ACC112 (cell line): ENCODE measurements around the gene SH3BP2.

ENCODE experiments used
- H2AFZ ChIP-seq: fragments of 200-600 bp; sonication (generic); one replicate; pipeline ENCODE4 v1.6.0; 2017; ENCODE audit warnings: antibody characterized with exemption, low read length; ENCODE audit not compliant: unreplicated experiment
- H3K27ac ChIP-seq: fragments of 200-600 bp; sonication (generic); 2 replicates; pipeline ENCODE4 v1.5.1; 2014; ENCODE audit warnings: low read depth, mild to moderate bottlenecking, antibody characterized with exemption, low read length, moderate library complexity
- H3K27me3 ChIP-seq: fragments of 200-600 bp; sonication (generic); 2 replicates; pipeline ENCODE4 v1.6.1; 2014; ENCODE audit warnings: mild to moderate bottlenecking, antibody characterized with exemption, low read length, moderate library complexity, mixed read lengths; ENCODE audit not compliant: insufficient read depth
- H3K36me3 ChIP-seq: fragments of 200-600 bp; sonication (generic); 2 replicates; pipeline ENCODE4 v1.6.1; 2016; ENCODE audit warnings: mild to moderate bottlenecking, antibody characterized with exemption, low read length, moderate library complexity, mixed read lengths; ENCODE audit not compliant: insufficient read depth
- H3K4me1 ChIP-seq: fragments of 200-600 bp; sonication (generic); one replicate; pipeline ENCODE4 v1.6.1; 2016; ENCODE audit warnings: low read length, mixed read lengths; ENCODE audit not compliant: insufficient read depth, unreplicated experiment, control insufficient read depth
- H3K4me3 ChIP-seq: fragments of 200-600 bp; sonication (generic); 2 replicates; pipeline ENCODE4 v1.5.1; 2014; ENCODE audit warnings: mild to moderate bottlenecking, low read depth, low read length
- H3K79me2 ChIP-seq: fragments of 200-600 bp; sonication (generic); one replicate; pipeline ENCODE4 v1.6.0; 2016; ENCODE audit warnings: low read length; ENCODE audit not compliant: control insufficient read depth, unreplicated experiment, insufficient read depth

Gene SH3BP2

GRCh38 chr4:2843263-2843940 lies 50.5 kb downstream of the SH3BP2 start, which contains the start of gene ADD1:
Gene ADD1, plus strand, starts transcription at chr4:2843844. Its CDS starts 32,072 bp downstream, at chr4:2875916.
- Histone ChIP-seq H3K79me2 (peaks cover 47% of the 10 kb centered on the region), H3K27ac (peak within 1 kb of the TSS; percentile 35), H3K4me1 (peaks cover 19% of the 10 kb centered on the region), H3K4me3 (peak within 1 kb of the TSS; percentile 97), H3K36me3 (peaks cover 11% of the 10 kb centered on the region; the same call in 1 of the 2 replicates), H2AFZ (peak within 1 kb of the TSS; percentile 88), H3K27me3 (no peaks in the 10 kb centered on the region)

GRCh38 chr4:2843941-2844584 lies 51.2 kb downstream of the SH3BP2 start:
- Histone ChIP-seq H3K4me1 (peaks cover 19% of the 10 kb centered on the region), H3K27ac (peak overlapping the region; percentile 35), H3K36me3 (peaks cover 11% of the 10 kb centered on the region; the same call in 1 of the 2 replicates), H2AFZ (peak overlapping the region; percentile 66), H3K4me3 (peak overlapping the region; percentile 97), H3K79me2 (peaks cover 53% of the 10 kb centered on the region), H3K27me3 (no peaks in the 10 kb centered on the region)

DNA sequence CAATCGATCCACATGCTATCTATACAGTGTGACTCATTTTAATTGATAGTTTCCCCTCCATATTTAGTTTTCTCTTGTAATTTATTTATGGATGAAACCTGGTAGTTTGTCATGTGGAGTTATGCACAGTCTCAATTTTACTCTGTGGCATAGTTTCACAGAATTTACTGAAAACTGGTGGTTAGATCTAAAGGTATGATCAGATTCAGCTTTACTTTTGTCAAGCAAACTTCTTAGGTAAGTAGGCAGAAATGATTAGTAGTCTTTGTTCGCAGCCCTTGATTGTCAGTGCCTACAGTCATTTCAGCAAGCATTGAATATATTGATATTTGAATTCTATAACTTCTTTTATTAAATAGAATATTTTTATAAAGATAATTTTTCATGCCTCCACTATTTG lies 53.3 kb downstream of the SH3BP2 start:
- Histone ChIP-seq H3K36me3 (no peaks in the 10 kb centered on the region), H3K27ac (no peak overlapping the region), H3K79me2 (peaks cover 71% of the 10 kb centered on the region), H3K4me1 (peaks cover 26% of the 10 kb centered on the region), H3K27me3 (no peaks in the 10 kb centered on the region), H2AFZ (no peak overlapping the region), H3K4me3 (peak overlapping the region; percentile 97; the same call in 1 of the 2 replicates)

GRCh38 chr4:2847302-2847871 lies 54.5 kb downstream of the SH3BP2 start:
- Histone ChIP-seq H3K27ac (no peak overlapping the region), H3K36me3 (no peaks in the 10 kb centered on the region), H3K4me1 (peaks cover 32% of the 10 kb centered on the region), H3K79me2 (peaks cover 78% of the 10 kb centered on the region), H3K27me3 (no peaks in the 10 kb centered on the region), H2AFZ (no peak overlapping the region), H3K4me3 (no peak overlapping the region)

- no peak overlapping the region for H2AFZ ChIP-seq
- H3K27me3 ChIP-seq, result no peaks in the 10 kb centered on the region
- H3K27ac ChIP-seq, result no peak overlapping the region
- H3K79me2 ChIP-seq, result peaks cover 86% of the 10 kb centered on the region
- peaks cover 34% of the 10 kb centered on the region for H3K4me1 ChIP-seq
- H3K36me3 ChIP-seq, result no peaks in the 10 kb centered on the region
- H3K4me3 ChIP-seq, result no peak overlapping the region
Measured at GRCh38 chr4:2848449-2848848, 55.6 kb downstream of the SH3BP2 start.

DNA sequence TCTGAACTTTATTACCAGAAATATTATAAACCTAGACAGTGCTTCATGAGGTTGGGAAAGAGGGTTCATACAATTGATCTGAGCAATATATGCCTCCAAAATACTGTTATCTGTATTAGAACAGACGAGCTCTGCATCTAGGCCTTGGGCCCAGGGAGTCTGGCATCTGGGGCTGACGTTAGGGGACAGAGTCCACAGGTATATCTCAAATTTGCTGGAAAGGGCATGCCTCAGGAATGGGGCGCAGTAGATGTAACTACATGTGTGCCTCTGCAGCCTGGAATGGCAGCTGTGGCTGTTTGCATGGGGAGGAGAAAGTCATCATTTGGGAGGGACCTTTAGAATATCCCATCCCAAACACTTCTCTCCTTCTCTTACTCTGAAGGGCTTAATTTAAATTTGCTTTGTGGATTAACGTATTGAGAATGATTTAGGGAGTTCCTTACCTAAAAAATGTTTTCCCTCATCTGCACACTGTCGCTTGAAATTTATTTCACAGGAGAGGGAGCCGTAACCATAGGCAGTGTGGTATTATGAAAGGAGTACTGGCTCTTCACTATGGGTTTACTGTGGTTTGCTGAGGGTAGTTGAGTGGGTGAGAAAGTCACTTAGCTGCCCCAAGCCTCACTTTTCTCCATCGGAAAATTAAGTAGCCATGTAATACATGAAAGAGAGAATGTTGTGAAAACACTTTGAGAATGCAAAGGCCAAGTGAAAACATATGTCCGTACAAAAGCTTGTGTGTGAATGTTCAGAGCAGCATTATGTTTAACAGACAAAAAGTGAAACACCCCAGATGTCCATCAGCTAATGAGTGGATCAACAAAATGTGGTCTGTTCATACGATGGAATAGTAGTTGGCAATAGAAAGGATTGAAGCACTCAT lies 56.6 kb downstream of the SH3BP2 start:
- Histone ChIP-seq H3K27me3 (no peaks in the 10 kb centered on the region), H3K4me3 (no peak overlapping the region), H3K79me2 (peaks cover 89% of the 10 kb centered on the region), H3K4me1 (peaks cover 34% of the 10 kb centered on the region), H3K27ac (no peak overlapping the region), H2AFZ (no peak overlapping the region), H3K36me3 (peaks cover 1% of the 10 kb centered on the region; the same call in 1 of the 2 replicates)

GRCh38 chr4:2850966-2851798 lies 58.3 kb downstream of the SH3BP2 start:
- Histone ChIP-seq H3K4me1 (peaks cover 22% of the 10 kb centered on the region), H3K27ac (no peak overlapping the region), H3K36me3 (peaks cover 5% of the 10 kb centered on the region; the same call in 1 of the 2 replicates), H3K27me3 (no peaks in the 10 kb centered on the region), H2AFZ (no peak overlapping the region), H3K4me3 (no peak overlapping the region), H3K79me2 (peaks cover 89% of the 10 kb centered on the region)

DNA sequence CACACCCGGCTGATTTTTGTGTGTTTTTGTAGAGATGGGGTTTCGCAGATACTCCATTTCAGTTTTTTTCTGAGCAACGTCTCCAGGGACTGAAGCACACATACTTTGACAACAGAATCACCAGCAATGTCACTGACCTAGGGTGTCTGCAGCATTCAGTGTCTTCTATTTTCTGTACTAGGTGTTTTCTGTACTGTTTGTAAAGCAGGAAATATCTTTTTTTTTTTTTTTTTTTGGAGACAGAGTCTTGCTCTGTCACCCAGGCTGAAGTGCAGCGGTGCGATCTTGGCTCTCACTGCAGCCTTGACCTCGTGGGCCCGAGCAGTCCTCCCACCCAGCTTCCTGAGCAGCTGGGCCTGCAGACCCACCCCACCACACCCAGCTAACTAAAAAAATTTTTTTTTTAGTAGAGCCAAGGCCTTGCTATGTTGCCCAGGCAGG lies 59.6 kb downstream of the SH3BP2 start:
- peaks cover 22% of the 10 kb centered on the region for H3K4me1 ChIP-seq
- H2AFZ ChIP-seq, result no peak overlapping the region
- H3K27ac ChIP-seq, result no peak overlapping the region
- no peak overlapping the region for H3K4me3 ChIP-seq
- H3K79me2 ChIP-seq, result peaks cover 84% of the 10 kb centered on the region
- no peaks in the 10 kb centered on the region for H3K27me3 ChIP-seq
- peaks cover 5% of the 10 kb centered on the region; the same call in 1 of the 2 replicates for H3K36me3 ChIP-seq

- peaks cover 5% of the 10 kb centered on the region; the same call in 1 of the 2 replicates for H3K36me3 ChIP-seq
- peaks cover 88% of the 10 kb centered on the region for H3K79me2 ChIP-seq
- peaks cover 37% of the 10 kb centered on the region for H3K4me1 ChIP-seq
- H3K4me3 ChIP-seq, result no peak overlapping the region
- no peak overlapping the region for H2AFZ ChIP-seq
- H3K27ac ChIP-seq, result no peak overlapping the region
- no peaks in the 10 kb centered on the region for H3K27me3 ChIP-seq
Measured at GRCh38 chr4:2855584-2855983, 62.7 kb downstream of the SH3BP2 start.
